HPDE6-E6E7 (cell line): ENCODE results near the gene CTDSPL.
"Not testable (repeated sequence)": the region's sequence is repeated elsewhere in the genome, so short reads cannot be mapped to it uniquely, and the experiment has no call there.

Experiments
- DNase-seq: peaks from one replicate; pipeline ENCODE4 v3.0.0; 2011; ENCODE audit warnings: missing footprints; ENCODE audit errors: extremely low spot score

CTDSPL gene

DNA sequence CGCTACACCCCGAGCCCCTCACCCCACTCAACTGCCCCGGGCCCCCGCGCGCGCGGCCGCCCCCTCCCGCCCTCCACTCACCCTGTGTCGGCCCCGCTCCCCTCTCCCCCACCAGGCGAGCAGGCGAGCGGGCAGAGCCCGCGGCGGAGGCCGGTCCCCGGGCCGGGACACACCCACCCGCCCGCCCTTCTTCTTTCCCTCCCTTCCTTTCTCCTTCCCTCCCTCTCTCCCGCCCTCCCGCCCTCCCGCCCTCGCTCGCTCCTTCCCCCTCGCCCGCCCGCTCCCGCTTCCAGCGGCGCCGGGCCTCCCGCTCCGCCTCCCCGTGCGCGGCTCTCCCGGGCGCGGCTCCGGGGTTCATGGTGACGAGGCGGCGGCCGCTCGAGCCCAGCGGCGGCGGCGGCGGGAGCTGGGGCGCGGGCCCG is at the start of gene CTDSPL:
Gene CTDSPL (plus strand): TSS at position 261 of the 422 bp plus-strand sequence. CDS start 320 bp downstream, outside the sequence.
- DNase-seq, result no peak

DNA sequence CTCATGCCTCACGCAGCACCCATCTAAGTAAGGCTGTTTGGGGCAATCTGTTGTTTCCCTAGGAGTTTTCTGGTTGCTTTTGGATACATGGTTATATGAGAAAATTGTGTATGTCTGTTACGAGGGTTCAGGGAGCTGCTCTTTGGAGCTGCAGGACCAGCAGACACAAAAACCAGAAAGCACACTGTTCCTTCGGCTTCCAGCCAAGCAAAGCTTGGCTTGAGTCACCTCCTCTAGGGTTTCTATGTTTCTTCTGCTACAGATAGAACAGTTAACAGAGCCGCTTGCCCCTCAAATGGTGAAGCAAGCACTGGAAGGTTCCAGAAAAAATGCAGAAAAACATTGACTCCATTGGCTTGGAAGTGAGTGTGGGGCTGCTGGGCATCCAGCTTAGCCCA is 49.2 kb upstream of the CTDSPL start:
- DNase-seq, result no peak

- no peak for DNase-seq
Observed at GRCh38 chr3:37813403-37813802, 48.3 kb upstream of the CTDSPL start.

GRCh38 chr3:37814547-37814946 is 47.1 kb upstream of the CTDSPL start:
- no peak for DNase-seq

- not testable (repeated sequence) for DNase-seq
Observed at GRCh38 chr3:37815156-37815555, 46.5 kb upstream of the CTDSPL start.

DNA sequence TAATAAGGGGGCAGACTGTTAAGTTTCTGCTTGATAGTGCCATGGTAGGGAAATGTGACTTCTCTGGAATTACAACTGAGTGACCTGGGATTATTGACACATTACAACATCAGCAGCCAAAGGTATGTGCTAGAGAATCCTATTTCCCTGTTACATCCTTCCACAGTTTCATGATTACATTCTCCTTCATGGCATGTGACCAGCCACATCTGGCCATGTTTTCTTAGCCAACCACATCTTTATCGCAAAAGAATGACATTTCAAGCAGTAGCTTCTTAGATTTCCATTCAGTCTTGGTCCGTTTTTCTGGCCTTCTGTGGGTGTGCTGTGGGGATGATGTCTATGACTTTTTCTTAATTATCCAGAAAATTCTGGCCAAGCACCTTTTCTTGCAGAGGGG is 45.4 kb upstream of the CTDSPL start:
- DNase-seq, result no peak

GRCh38 chr3:37819591-37819990 is 42.1 kb upstream of the CTDSPL start:
- DNase-seq, result no peak

DNA sequence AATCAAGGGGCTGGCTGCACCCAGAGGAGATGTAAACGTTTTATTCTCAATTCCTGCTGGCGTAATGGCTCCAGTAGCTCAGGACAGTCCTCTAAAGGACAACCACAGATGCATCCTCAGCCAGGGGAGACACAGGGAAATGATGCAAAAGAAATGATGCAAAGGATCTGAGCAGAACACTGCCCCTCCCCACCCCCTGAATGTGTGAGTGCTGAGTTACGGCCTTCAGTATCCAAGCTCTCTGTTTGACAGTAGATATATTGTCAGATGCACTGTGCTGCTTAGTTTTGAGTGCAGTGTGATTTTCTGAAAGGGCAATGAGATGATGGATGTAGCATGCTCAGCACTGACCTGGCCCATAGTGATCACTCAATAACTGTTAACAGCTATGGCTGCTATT is 41.4 kb upstream of the CTDSPL start:
- DNase-seq, result no peak

DNA sequence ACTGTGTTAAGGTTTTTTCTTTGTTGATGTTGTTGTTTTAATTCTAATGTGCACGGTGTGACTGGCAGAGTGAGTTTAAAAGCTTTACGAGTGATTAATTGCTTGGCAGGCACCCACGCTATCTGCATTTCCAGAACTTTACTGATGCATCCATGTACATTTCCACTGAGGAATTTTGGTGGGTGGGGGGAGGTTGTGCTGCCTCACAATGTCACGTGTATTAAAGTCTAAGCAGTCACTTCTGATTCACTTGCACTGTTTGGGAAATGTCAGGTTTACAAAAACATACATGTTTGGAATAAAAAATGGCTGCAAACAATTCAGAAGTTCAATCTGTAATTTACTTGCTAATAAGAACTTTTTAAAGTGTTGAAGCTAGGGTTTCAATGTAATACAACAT is 38.5 kb upstream of the CTDSPL start:
- DNase-seq, result no peak

DNA sequence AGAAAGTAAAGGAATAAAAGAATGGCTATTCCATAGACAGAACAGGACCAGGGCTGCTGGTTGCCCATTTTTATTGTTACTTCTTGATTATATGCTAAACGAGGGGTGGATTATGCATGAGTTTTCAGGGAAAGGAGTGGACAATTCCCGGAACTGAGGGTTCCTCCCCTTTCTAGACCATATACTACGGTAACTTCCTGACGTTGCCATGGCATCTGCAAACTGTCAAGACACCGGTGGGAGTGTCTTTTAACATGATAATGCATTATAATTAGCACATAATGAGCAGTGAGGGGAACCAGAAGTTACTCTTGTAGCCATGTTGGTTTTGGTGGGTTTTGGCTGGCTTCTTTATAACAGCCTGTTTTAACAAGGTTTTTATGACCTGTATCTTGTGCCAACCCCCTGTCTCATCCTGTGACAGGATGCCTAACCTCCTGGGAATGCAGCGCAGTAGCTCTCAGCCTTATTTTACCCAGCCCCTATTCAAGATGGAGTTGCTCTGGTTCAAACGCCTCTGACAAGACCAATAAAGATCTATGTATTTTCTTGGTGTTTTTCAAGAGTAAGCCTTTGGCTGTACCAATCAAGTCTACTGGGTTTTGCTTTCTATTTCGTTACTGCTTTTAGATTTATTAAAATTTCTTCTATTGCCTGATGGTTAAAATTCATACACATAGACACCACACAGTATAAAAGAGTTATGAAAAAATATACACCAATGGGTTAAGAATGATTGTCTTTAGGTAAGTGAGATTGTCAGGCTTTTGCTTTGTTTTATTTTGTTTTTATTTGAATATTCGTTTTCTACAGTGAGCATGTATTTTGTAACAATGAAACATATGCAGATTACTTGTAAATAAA is 37.4 kb upstream of the CTDSPL start:
- DNase-seq, result no peak

GRCh38 chr3:37824954-37825328 is 36.7 kb upstream of the CTDSPL start:
- DNase-seq, result peak; percentile 2

GRCh38 chr3:37825744-37826400 is 35.8 kb upstream of the CTDSPL start:
- DNase-seq, result no peak

GRCh38 chr3:37826502-37826901 is 35.2 kb upstream of the CTDSPL start:
- no peak for DNase-seq

DNA sequence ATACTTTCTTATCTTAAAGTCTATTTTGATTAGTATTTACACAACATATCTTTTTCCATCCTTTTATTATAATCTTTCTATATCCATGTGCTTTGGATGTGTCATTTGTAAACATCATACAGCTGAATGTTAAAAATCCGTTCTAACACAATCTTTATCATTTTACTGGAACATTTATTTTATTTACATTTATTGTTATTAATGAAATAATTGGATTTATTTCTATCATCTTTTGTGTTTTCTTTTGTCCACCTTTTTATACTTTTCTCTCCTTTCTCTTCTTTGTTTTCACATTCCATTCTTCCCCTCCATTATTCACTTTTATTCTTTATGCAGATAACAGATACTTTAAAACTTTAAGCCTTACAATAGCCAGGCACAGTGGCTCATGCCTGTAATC is 34.7 kb upstream of the CTDSPL start:
- no peak for DNase-seq

GRCh38 chr3:37832480-37832879 is 29.2 kb upstream of the CTDSPL start:
- DNase-seq, result no peak

- DNase-seq, result no peak
Observed at GRCh38 chr3:37833302-37834186, 28.1 kb upstream of the CTDSPL start.

- no peak for DNase-seq
Observed at GRCh38 chr3:37836589-37836988, 25.1 kb upstream of the CTDSPL start.

DNA sequence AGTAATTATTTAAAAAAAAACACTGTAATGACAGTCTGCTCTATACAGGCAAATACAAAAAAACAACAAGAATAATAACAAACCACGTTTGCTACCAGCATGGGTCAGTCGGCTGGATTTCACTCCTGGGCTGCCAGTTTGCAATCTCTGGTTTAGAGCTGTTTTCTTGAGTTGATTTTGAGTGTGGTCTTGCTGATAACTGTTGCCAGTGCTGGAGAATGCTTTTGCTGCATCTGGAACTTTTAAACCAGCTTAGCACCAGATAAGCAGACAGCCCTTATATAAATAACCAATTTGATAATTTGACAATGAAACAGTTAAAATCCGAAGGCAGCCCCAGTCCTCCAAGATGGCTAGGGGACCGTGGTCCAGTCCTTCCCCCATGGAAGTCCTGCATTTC is 14.0 kb upstream of the CTDSPL start:
- DNase-seq, result no peak

- DNase-seq, result no peak
Observed at GRCh38 chr3:37849146-37849923, 12.3 kb upstream of the CTDSPL start.

GRCh38 chr3:37852097-37852496 is 9.6 kb upstream of the CTDSPL start:
- no peak for DNase-seq

- no peak for DNase-seq
Observed at GRCh38 chr3:37852771-37853170, 8.9 kb upstream of the CTDSPL start.
